ENCODE measurements around the gene CLMP.
A peak's percentile ranks its signal among the peaks of the same experiment; 100 is the strongest.
"Not testable (repeated sequence)": the region's sequence is repeated elsewhere in the genome, so short reads cannot be mapped to it uniquely, and the experiment has no call there.

The CLMP gene

DNA sequence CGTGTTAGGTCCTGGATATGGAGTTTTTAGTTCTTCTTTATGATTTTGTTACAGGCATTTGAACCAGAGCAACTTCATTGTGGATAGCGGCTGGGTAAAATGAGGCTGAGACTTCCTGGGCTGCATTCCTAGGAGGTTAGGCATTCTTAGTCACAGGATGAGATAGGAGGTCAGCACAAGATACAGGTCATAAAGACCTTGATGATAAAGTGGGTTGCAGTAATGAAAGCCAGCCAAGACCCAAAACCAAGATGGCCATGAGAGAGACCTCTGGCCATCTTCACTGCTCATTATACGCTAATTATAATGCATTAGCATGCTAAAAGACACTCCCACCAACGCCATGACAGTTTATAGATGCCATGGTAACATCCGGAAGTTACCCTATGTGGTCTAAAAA is 23.4 kb upstream of the CLMP start:
- FAIRE-seq, result no peak
- no peak for DNase-seq (ENCODE audit: low spot score)

- DNase-seq (ENCODE audit: low spot score) (no peak), FAIRE-seq (no peak)
These were observed 22.8 kb upstream of the CLMP start for GRCh38 chr11:123217897-123218296.

- no peak for FAIRE-seq
- DNase-seq (ENCODE audit: low spot score), result no peak
These were observed 21.2 kb upstream of the CLMP start for GRCh38 chr11:123216249-123216648.

DNA sequence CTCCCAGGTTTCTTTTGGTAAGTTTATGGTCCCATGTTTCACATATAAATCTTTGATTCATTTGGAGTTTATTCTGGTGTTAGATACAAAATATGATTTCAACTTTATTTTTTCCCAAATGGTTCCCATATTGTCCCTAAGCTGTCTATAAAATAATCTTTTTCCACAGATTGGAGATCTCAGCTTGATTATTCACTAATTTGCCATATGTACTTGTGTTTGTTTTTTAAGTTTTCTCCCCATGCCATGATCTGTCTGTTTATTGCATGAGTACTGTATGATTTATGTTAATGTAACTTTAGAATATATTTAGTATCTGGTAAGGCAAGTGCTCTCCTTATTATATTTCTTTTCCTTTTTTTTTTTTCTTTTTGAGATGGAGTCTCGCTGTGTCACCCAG is 19.9 kb upstream of the CLMP start:
- DNase-seq (ENCODE audit: low spot score) (no peak), FAIRE-seq (no peak)

DNA sequence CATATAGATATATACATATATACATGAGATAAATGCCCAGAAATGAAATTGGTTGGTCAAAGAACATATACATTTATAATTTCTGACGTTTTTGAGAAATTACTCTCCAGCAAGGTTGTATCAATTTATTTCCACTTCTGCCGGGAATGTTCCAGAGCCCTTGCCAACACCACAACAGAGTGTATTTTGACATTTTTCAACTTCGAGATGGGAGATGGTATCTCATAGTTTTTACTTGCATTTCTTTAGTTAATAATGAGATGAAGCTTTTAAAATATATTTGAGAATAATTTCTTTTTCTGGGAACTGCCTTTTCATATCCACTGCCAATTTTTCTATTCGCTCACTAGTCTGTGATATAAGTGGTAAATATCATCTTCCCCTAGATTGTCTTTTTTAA is 19.3 kb upstream of the CLMP start:
- no peak for FAIRE-seq

GRCh38 chr11:123213307-123213771 is 18.3 kb upstream of the CLMP start:
- FAIRE-seq (no peak), DNase-seq (ENCODE audit: low spot score) (no peak)

More for the DNA sequence above, 19.3 kb upstream of the CLMP start:
- no peak for DNase-seq (ENCODE audit: low spot score)

GRCh38 chr11:123212406-123212805 is 17.4 kb upstream of the CLMP start:
- FAIRE-seq (no peak), DNase-seq (ENCODE audit: low spot score) (no peak)

GRCh38 chr11:123211981-123212380 is 16.9 kb upstream of the CLMP start:
- DNase-seq (ENCODE audit: low spot score) (no peak), FAIRE-seq (no peak)

DNA sequence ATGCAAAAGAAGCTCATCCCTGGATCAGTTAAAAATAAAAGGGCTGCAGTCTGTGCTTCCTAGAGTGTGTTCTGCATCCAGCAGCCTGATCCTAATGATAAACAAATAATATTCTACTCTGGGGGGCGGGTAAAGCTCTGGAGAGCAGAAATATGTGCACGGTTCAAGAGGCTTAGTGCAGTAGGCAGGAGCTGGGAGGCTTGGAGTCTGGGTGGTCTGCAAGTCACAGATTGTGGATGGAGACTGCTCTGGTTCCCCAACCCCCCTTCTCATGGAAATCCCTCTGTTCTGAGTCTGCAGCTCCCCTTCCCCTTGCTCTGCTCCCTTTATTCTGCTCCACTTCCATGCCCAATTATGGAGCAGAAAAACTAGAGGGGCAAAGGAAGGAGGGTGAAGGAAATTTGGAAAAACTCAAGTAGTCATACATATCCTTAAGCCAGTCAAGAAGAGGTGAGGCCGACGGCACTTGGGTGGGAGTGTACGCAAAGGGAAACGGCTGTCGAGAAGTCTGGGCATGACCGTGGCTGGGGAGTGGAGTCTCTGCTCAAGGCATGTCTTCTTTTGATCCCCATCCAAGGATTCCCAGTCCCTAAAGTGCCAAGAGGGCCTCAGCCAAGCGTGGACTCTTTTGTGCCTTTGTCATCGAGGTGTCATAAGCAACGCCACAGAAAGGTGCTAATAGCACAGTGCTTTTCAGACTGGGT is 16.3 kb upstream of the CLMP start:
- no peak for FAIRE-seq
- no peak for DNase-seq (ENCODE audit: low spot score)

DNA sequence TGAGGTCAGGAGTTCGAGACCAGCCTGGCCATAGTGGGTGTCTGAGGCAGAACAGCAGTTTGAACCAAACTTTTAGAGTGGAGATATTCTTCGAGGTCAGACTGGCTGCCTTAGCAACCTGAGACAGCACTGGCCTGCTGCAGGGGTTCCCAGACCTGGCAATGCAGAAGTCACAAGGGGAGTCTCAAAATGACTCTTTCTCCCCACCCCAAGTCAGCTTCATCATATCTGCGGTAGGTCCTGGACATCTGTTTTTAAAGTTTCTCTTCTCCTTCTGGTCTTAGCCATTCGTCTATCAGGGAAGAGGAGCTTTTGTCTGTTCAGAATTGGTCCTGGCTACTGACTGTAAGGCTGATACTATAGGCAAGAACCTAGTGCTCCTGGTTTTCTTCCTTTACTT is 14.5 kb upstream of the CLMP start:
- DNase-seq (ENCODE audit: low spot score), result no peak
- FAIRE-seq, result no peak

GRCh38 chr11:123206791-123207434 is 11.9 kb upstream of the CLMP start:
- no peak for FAIRE-seq

DNA sequence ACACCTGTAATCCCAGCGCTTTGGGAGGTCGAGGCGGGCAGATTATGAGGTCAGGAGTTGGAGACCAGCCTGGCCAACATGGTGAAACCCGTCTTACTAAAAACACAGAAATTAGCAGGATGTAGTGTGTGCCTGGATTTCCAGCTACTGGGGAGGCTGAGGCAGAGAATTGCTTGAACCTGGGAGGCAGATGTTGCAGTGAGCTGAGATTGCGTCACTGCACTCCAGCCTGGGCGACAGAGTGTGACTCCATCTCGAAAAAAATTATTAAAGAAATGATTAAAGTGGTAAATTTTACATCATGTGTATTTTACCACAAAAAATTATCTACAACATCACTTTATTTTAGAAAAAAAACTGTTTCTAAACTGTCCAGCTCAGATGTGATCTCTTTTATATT is 11.0 kb upstream of the CLMP start:
- not testable (repeated sequence) for FAIRE-seq; DNase-seq (ENCODE audit: low spot score)

More at GRCh38 chr11:123206791-123207434, 11.9 kb upstream of the CLMP start:
- DNase-seq (ENCODE audit: low spot score), result no peak

DNA sequence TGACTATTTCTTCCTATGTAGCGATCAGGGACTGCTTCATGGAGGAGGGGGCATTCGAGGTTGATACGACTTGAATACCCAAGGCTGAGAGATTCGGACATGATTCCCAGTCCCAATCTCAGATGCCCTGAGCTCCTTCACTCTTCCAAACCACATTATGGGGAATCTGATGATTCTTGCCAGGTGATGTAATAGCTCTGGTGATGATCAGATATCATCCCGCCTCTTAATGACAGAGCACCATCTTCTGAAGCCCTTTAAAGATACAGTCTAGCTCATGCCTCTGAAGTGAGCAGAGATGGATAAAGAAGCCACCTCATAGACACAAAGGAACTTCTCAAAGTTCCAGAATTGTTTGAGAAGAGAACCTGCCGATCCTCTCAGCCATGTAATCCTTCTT is 8.9 kb upstream of the CLMP start:
- FAIRE-seq (no peak), DNase-seq (ENCODE audit: low spot score) (no peak)

DNA sequence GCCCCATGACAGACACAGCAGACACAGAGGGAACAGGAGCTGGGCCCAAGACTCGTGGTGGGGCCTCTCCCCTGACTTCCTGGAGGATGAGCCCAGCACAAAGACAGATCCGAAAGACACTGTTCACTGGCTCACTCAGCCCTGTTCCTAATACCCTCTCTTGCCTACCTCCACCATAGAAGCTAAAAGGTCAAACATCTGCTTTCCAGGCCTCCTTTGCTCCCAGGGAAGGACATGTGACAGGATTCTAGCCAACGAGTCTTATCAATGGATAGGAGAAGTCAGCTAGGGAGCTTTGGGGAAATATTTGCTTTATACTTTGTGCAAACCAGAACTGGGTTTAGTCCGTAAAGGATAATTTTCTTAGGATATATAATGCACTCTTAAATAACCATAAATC is 8.4 kb upstream of the CLMP start:
- DNase-seq (ENCODE audit: low spot score) (no peak), FAIRE-seq (no peak)

- no peak for DNase-seq (ENCODE audit: low spot score)
- no peak for FAIRE-seq
These were observed 7.4 kb upstream of the CLMP start for GRCh38 chr11:123202155-123203151.

DNA sequence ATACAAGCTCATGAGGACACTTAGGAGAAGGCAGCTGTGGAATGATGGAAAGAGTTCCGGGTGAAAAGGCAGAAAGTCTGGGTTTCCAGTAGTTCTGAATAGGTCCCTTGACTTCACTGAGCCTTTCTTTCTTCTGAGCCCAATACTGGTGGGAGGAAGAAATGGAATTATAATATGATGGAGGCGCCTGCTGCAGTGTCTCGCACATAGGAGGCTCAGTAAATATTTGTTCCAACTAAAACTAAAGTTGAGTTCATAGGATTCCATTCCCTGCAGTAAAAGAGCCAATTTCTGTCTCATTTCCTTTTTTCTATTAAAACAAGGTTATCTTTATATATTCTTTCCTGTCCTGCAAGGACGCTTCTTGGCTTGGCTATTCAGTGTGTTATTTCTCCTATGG is 5.2 kb upstream of the CLMP start:
- DNase-seq (ENCODE audit: low spot score) (no peak), FAIRE-seq (no peak)

GRCh38 chr11:123197711-123198110 is 2.7 kb upstream of the CLMP start:
- FAIRE-seq, result no peak
- peak; percentile 23 for DNase-seq (ENCODE audit: low spot score)

DNA sequence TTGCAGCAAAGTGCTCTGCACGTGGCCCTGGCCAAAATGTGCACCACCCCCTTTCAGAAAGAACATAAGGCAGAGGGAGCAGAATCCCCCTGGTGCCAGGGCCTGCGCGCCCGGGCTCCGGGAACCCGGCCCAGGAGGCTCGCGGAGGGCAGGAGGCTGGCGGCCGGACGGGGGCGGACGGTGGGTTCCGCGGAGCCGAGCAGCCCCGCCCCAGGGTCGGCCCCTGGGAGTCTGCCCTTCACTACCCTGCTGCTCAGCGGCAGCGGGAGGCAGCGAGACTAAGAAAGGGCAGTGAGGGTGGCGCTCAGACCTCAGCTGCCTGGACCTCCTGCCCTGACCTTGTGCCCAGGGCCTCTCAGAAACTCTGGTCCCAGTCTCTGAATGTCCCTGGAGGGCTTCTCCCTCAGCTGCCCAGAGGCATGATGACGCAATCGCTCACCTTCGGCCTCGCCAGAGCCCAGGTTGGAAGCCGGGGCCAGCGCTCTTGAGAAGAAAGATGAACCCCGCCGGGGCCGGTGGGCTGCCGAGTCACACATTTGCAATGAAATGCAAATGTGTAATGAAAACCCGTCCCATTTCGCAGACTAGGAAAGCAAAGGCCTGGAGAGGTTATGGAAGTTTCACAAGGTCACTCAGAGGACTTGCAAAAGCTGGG is 1.1 kb upstream of the CLMP start:
- DNase-seq (ENCODE audit: low spot score) (no peak), FAIRE-seq (no peak)

GRCh38 chr11:123194337-123195187 is 486 bp downstream of the CLMP start:
- FAIRE-seq (no peak), DNase-seq (ENCODE audit: low spot score) (peak; percentile 50)

DNA sequence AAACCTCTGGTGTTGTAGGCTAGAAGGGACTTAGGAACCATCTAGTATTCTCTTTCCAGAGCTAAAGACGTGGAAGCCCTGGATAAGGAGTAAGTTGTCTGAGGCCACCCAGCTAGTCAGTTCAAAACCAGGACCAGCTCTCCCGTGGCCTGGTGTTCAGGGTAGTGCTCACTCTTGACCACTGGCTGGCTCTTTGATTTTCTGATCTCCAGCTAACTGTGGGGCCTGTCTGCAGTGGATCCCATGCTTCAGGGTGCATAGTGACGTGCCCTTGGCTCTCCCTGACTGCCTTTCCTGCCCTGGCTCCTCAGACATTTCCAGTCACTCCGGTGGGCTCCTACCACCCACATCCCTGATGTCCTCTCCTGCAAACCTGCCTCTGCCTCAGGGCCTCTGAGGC is 1.3 kb downstream of the CLMP start:
- FAIRE-seq (no peak), DNase-seq (ENCODE audit: low spot score) (no peak)
